Measurements from ENCODE around the gene KLK4. TPM values are rescaled to one million over a fixed set of nuclear protein-coding genes. Genes with fewer than 3 reads are reported as not detected.

KLK4 gene
- total and polyA plus RNA-seq, 2 donors: not detected

Other genes with a start within 250 kb of the KLK4 start
- 4.3 TPM for gene SHANK1, start 191.6 kb downstream of the KLK4 start, total RNA-seq
- gene SHANK1, start 191.6 kb downstream of the KLK4 start, polyA plus RNA-seq: 0.60 TPM
- 32.4 TPM for gene CLEC11A, start 188.0 kb downstream of the KLK4 start, total RNA-seq
- 43.7 TPM for gene CLEC11A, start 188.0 kb downstream of the KLK4 start, polyA plus RNA-seq
- not detected for gene GPR32, start 140.9 kb downstream of the KLK4 start, total RNA-seq
- gene GPR32, start 140.9 kb downstream of the KLK4 start, polyA plus RNA-seq: not detected
- not detected for gene ACP4, start 121.0 kb downstream of the KLK4 start, total RNA-seq
- gene ACP4, start 121.0 kb downstream of the KLK4 start, polyA plus RNA-seq: not detected
- gene KLK1, start 87.6 kb downstream of the KLK4 start, total RNA-seq: not detected
- gene KLK1, start 87.6 kb downstream of the KLK4 start, polyA plus RNA-seq: 0.39 TPM
- gene KLK15, start 77.8 kb downstream of the KLK4 start, total RNA-seq: not detected
- not detected for gene KLK15, start 77.8 kb downstream of the KLK4 start, polyA plus RNA-seq
- gene KLK3, start 56.5 kb downstream of the KLK4 start, total RNA-seq: not detected
- not detected for gene KLK3, start 56.5 kb downstream of the KLK4 start, polyA plus RNA-seq
- not detected for gene KLK2, start 38.0 kb downstream of the KLK4 start, total RNA-seq
- not detected for gene KLK2, start 38.0 kb downstream of the KLK4 start, polyA plus RNA-seq
- gene KLK5, start 41.6 kb upstream of the KLK4 start, total RNA-seq: not detected
- gene KLK5, start 41.6 kb upstream of the KLK4 start, polyA plus RNA-seq: not detected
- not detected for gene KLK6, start 58.2 kb upstream of the KLK4 start, total RNA-seq
- not detected for gene KLK6, start 58.2 kb upstream of the KLK4 start, polyA plus RNA-seq
- 0.32 TPM for gene KLK7, start 72.5 kb upstream of the KLK4 start, total RNA-seq
- gene KLK7, start 72.5 kb upstream of the KLK4 start, polyA plus RNA-seq: 0.14 TPM
- not detected for gene KLK8, start 90.2 kb upstream of the KLK4 start, total RNA-seq
- gene KLK8, start 90.2 kb upstream of the KLK4 start, polyA plus RNA-seq: not detected
- not detected for gene KLK10, start 108.3 kb upstream of the KLK4 start, total RNA-seq
- 0.33 TPM for gene KLK10, start 108.3 kb upstream of the KLK4 start, polyA plus RNA-seq
- not detected for gene KLK11, start 115.2 kb upstream of the KLK4 start, total RNA-seq
- 0.15 TPM for gene KLK11, start 115.2 kb upstream of the KLK4 start, polyA plus RNA-seq
- not detected for gene KLK12, start 123.6 kb upstream of the KLK4 start, total RNA-seq
- gene KLK12, start 123.6 kb upstream of the KLK4 start, polyA plus RNA-seq: not detected
- not detected for gene KLK13, start 153.7 kb upstream of the KLK4 start, total RNA-seq
- 0.20 TPM for gene KLK13, start 153.7 kb upstream of the KLK4 start, polyA plus RNA-seq
- not detected for gene KLK14, start 171.5 kb upstream of the KLK4 start, total RNA-seq
- 0.29 TPM for gene KLK14, start 171.5 kb upstream of the KLK4 start, polyA plus RNA-seq
- 2.8 TPM for gene CTU1, start 197.0 kb upstream of the KLK4 start, total RNA-seq
- 4.9 TPM for gene CTU1, start 197.0 kb upstream of the KLK4 start, polyA plus RNA-seq
- gene SIGLEC9, start 213.5 kb upstream of the KLK4 start, total RNA-seq: 1.4 TPM
- gene SIGLEC9, start 213.5 kb upstream of the KLK4 start, polyA plus RNA-seq: 5.5 TPM
- 0.85 TPM for gene SIGLEC7, start 230.9 kb upstream of the KLK4 start, total RNA-seq
- gene SIGLEC7, start 230.9 kb upstream of the KLK4 start, polyA plus RNA-seq: 3.4 TPM